K562 (cell line): ENCODE data around the gene PI4KA. TPM values are rescaled to one million over a fixed set of nuclear protein-coding genes. Genes with fewer than 3 reads are reported as not detected.

Source experiments
- ATAC-seq: fragments of 200-7000 bp; cut with Tn5 transposase; 3 replicates; pipeline ENCODE4 v1.9.1; 2020; ENCODE audit warnings: moderate library complexity
- BruUV-seq: library from RNA; stranded (reverse); fragments of 400-500 nt; replicated peaks from 2 replicates; lab custom pipeline; 2021; lab: Mats Ljungman, UMichigan
- CTCF ChIA-PET: fragments of 300-600 bp; formaldehyde crosslinking; extraction: SDS; loops from one replicate; lab custom pipeline; 2021; ENCODE audit warnings: low intra/inter-chr PET ratio; lab: Yijun Ruan, JAX
- POLR2A ChIA-PET: fragments of 300-600, 350-650 bp; sonication (Branson Sonifier 250); formaldehyde crosslinking; extraction: SDS; loops from one replicate; lab custom pipeline; 2021; ENCODE audit warnings: antibody characterized with exemption, inconsistent platforms; lab: Yijun Ruan, JAX
- DNase-seq, 4 experiments: peaks; one replicate each; pipeline versions ENCODE4 v3.0.0 to v3.0.0-alpha.2; 2011 to 2018; ENCODE audit warnings: low spot score in 3 of 4, mixed read lengths in 3 of 4; ENCODE audit errors: extremely low read depth in 1 of 4
- FAIRE-seq: peaks from 2 replicates; lab custom pipeline; 2011; peaks lifted over from hg19 to GRCh38; lab: Jason Lieb, UNC
- H2AFZ ChIP-seq: 2 replicates; pipeline ENCODE4 v1.6.0; 2011; ENCODE audit warnings: low read depth, low read length, control low read depth, inconsistent platforms
- H3K27ac ChIP-seq: fragments of 200-600 bp; 3 replicates; pipeline ENCODE4 v1.8.0; 2011; ENCODE audit warnings: low read depth, mild to moderate bottlenecking, control low read depth, inconsistent platforms, low read length, moderate library complexity, mixed read lengths; ENCODE audit errors: extremely low read depth
- H3K27me3 ChIP-seq, 2 experiments: fragments of 300-600 bp in 1 of 2; 2 replicates in 1 of 2; 3 replicates in 1 of 2; pipeline versions ENCODE4 v1.6.0 to v1.8.0; 2011; ENCODE audit warnings: inconsistent platforms in 2 of 2, low read length in 2 of 2, mild to moderate bottlenecking in 1 of 2, mixed read lengths in 1 of 2, moderate library complexity in 1 of 2; ENCODE audit not compliant: control insufficient read depth in 2 of 2, insufficient read depth in 2 of 2
- H3K36me3 ChIP-seq: fragments of 300-600 bp; 3 replicates; pipeline ENCODE4 v1.8.0; 2011; ENCODE audit warnings: mild to moderate bottlenecking, low read length, inconsistent platforms; ENCODE audit not compliant: control insufficient read depth, insufficient read depth
- H3K4me1 ChIP-seq, 2 experiments: fragments of 200-600 bp in 1 of 2; replicated peaks in 1 of 2; 2 replicates in 1 of 2; 3 replicates in 1 of 2; pipeline versions ENCODE4 v1.5.1 to v1.8.0; 2011; ENCODE audit warnings: inconsistent platforms in 2 of 2, low read length in 2 of 2, mild to moderate bottlenecking in 1 of 2, mixed read lengths in 1 of 2, moderate library complexity in 1 of 2; ENCODE audit not compliant: control insufficient read depth in 2 of 2, insufficient read depth in 2 of 2
- H3K4me2 ChIP-seq: 2 replicates; pipeline ENCODE4 v1.6.1; 2011; ENCODE audit warnings: low read length, control low read depth, inconsistent platforms, mixed read lengths; ENCODE audit not compliant: insufficient read depth
- H3K4me3 ChIP-seq: fragments of 200-600 bp; sonication (generic), shearing (Covaris generic); 2 replicates; pipeline ENCODE4 v1.5.1; 2016; ENCODE audit warnings: control low read depth, inconsistent platforms
- H3K79me2 ChIP-seq: fragments of 200-600 bp; 3 replicates; pipeline ENCODE4 v1.8.0; 2011; ENCODE audit warnings: low read length, inconsistent platforms; ENCODE audit not compliant: control insufficient read depth, insufficient read depth
- H3K9ac ChIP-seq, 2 experiments: 2 replicates each; pipeline versions ENCODE4 v1.6.0 to v1.6.1; 2011; ENCODE audit warnings: low read depth in 2 of 2, low read length in 2 of 2, control low read depth in 1 of 2, inconsistent platforms in 1 of 2, mild to moderate bottlenecking in 1 of 2, mixed read lengths in 1 of 2; ENCODE audit not compliant: insufficient read depth in 1 of 2
- H3K9me1 ChIP-seq: one replicate; pipeline ENCODE4 v1.6.0; 2011; ENCODE audit warnings: inconsistent platforms, mild to moderate bottlenecking, low read length, moderate library complexity; ENCODE audit not compliant: control insufficient read depth, insufficient read depth
- H3K9me3 ChIP-seq: replicated peaks from 2 replicates; pipeline ENCODE4 v1.5.1; 2011; ENCODE audit warnings: low read depth, low read length, inconsistent platforms; ENCODE audit not compliant: control insufficient read depth, insufficient read depth
- H4K20me1 ChIP-seq: replicated peaks from 2 replicates; pipeline ENCODE4 v1.6.1; 2011; ENCODE audit warnings: low read length, inconsistent platforms, mixed read lengths; ENCODE audit not compliant: control insufficient read depth, insufficient read depth
- BHLHE40 ChIP-seq: IDR thresholded peaks from 2 replicates; pipeline ENCODE4 v1.6.1; 2011; ENCODE audit warnings: low read length, improper control_type of control experiment
- BRCA1 ChIP-seq, 2 experiments: fragments of 450-650 bp in 1 of 2; sonication (generic) in 1 of 2; formaldehyde crosslinking in 1 of 2; IDR thresholded peaks; 2 replicates each; pipeline versions ENCODE4 v1.5.0 to v1.6.1; 2017 to 2020; ENCODE audit warnings: mild to moderate bottlenecking in 1 of 2, missing genetic modification reagents in 1 of 2
- E2F1 ChIP-seq: sonication (generic); formaldehyde crosslinking; IDR thresholded peaks from 2 replicates; pipeline ENCODE4 v1.8.1; 2023; ENCODE audit warnings: mild to moderate bottlenecking, missing genetic modification reagents, moderate library complexity
- HDAC8 ChIP-seq: fragments of 450-650 bp; IDR thresholded peaks from 2 replicates; pipeline ENCODE4 v1.6.1; 2016; ENCODE audit warnings: mild to moderate bottlenecking, missing genetic modification characterization, moderate library complexity, missing compliant biosample characterization
- JUN ChIP-seq, 2 experiments: sonication (generic) in 1 of 2; formaldehyde crosslinking in 1 of 2; IDR thresholded peaks; 2 replicates each; pipeline versions ENCODE4 v1.6.1 to v1.8.0; 2012 to 2022; ENCODE audit warnings: borderline replicate concordance in 2 of 2, mild to moderate bottlenecking in 2 of 2, improper control_type of control experiment in 1 of 2, low read depth in 1 of 2, low read length in 1 of 2, missing genetic modification reagents in 1 of 2
- MAFK ChIP-seq: IDR thresholded peaks from 2 replicates; pipeline ENCODE4 v1.6.1; 2011; ENCODE audit warnings: low read length, improper control_type of control experiment
- NCOA4 ChIP-seq: fragments of 450-650 bp; IDR thresholded peaks from 2 replicates; pipeline ENCODE4 v1.6.1; 2018; ENCODE audit warnings: mild to moderate bottlenecking; ENCODE audit not compliant: partially characterized antibody
- TBL1XR1 ChIP-seq, 2 experiments: IDR thresholded peaks; 2 replicates each; pipeline ENCODE4 v1.6.1; 2012; ENCODE audit warnings: improper control_type of control experiment in 2 of 2, low read length in 2 of 2, mild to moderate bottlenecking in 1 of 2
- TCF7 ChIP-seq: sonication (generic); IDR thresholded peaks from 2 replicates; pipeline ENCODE4 v1.6.1; 2016; ENCODE audit warnings: antibody characterized with exemption, borderline replicate concordance
- ZNF143 ChIP-seq: sonication (generic); formaldehyde crosslinking; IDR thresholded peaks from 2 replicates; pipeline ENCODE4 v1.9.0; 2022; ENCODE audit warnings: mild to moderate bottlenecking, missing genetic modification reagents
- ZNF384 ChIP-seq: IDR thresholded peaks from 2 replicates; pipeline ENCODE4 v1.6.1; 2012; ENCODE audit warnings: low read depth, low read length, improper control_type of control experiment
- ZNF785 ChIP-seq: fragments of 250-450 bp; sonication (Bioruptor Pico); IDR thresholded peaks from 2 replicates; pipeline ENCODE4 v1.4.0; 2020; ENCODE audit warnings: mild to moderate bottlenecking
- WGBS: fragments of 100-300 bp; shearing (Covaris generic); methylation state at CpG from one replicate; pipeline ENCODE4 v1.1.6; 2016; ENCODE audit warnings: low coverage, mixed read lengths; ENCODE audit not compliant: insufficient coverage; ENCODE audit errors: missing lambda C conversion rate; 5-methylcytosine and 5-hydroxymethylcytosine counted together
- in situ Hi-C: fragments of 300-500 bp; cut with MboI; formaldehyde crosslinking; loops from 4 replicates; pipeline ENCODE4 v1.15.0; 2018; ENCODE audit warnings: inconsistent platforms, mixed read lengths
- intact Hi-C: fragments of 100-400 bp; cut with micrococcal nuclease; formaldehyde crosslinking; loops from 2 replicates; pipeline ENCODE4 v1.14.2; 2022
- polyA plus RNA-seq, 8 experiments: library from polyadenylated mRNA; depleted of rRNA in 4 of 8; stranded (reverse) in 5 of 8; unstranded in 3 of 8; fragments of >200 nt; fragmentation: Nextera tagmentation in 2 of 8; fragmentation: Illumina TruSeq in 1 of 8; extraction: Ambion mirVana in 2 of 8; extraction: Trizol in 1 of 8; gene quantifications; 2 replicates each; pipeline versions ENCODE4 v1.2.1 to v1.2.3, GENCODE V29; 2011 to 2014; ENCODE audit warnings: inconsistent platforms in 1 of 8, missing spikeins in 1 of 8
- total RNA-seq, 7 experiments: library from RNA; depleted of rRNA in 6 of 7; stranded (reverse); fragments of >200 nt in 6 of 7; fragmentation: Illumina TruSeq in 2 of 7; extraction: Trizol in 2 of 7; gene quantifications; 2 replicates each; pipeline versions ENCODE4 v1.2.1 to v1.2.3, GENCODE V29; 2011 to 2021; ENCODE audit warnings: low replicate concordance in 1 of 7
- TF ChIP-seq, protein P1 (sequence below): IDR thresholded peaks from 2 replicates; pipeline ENCODE4 v1.6.1; 2016; ENCODE audit warnings: missing genetic modification characterization, missing compliant biosample characterization

Gene PI4KA
- total and polyA plus RNA-seq, 9 of the 15 experiments (the other 6 are each of a cell fraction or from before 2014, with no cell fraction given): 7.3 to 187 (median 84.7) TPM

DNA sequence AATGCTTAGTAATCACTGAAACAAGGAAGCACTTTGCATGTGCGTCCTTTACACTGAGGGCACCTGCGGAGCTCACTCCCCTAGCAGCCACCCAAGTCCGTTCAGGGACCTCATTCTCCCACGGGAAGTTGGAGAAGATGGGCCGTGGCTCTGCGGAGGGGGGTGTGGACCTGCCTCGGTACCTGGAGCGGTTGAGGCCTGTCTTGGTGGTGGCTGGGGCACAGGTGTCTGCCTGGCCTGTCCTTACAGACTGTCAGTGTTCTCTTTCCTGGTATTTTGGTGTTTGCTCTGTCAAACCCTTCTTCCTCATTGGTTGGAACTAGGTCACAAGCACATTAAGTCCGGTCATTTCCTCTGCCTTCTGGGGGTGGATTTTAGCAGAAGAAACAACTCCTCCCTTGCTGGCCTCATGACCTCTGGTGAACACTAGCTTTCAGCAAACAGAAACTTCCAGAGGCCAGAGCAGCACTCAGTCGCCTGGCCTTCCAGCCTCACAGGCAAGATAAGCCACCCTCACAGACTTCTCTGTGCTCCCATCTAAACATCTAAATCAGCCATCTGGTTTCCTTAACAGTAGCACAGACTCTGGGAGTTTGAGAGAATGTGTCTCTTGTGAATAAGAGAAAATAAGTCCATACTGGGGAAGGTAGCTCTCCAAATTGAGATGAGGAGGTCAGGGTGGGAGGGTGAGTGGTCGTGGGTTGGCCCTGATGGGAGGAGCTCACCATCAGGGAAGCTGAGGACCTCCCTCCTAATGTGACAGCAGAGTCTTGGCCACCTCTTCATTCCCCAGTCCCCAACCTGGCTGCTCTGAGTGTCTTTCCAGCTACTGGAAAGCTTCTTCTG is 8.8 kb upstream of the PI4KA start (continued):
- peak; percentile 55; the same call in 1 of the 2 replicates for TF ChIP-seq HDAC8 (tag)
- peak; percentile 82 for TF ChIP-seq JUN (IDR thresholded peaks at IDR 0.05; ENCODE audit: borderline replicate concordance, low read depth, low read length)
- TF ChIP-seq JUN (CRISPR knock-in tag; IDR thresholded peaks at IDR 0.05; ENCODE audit: borderline replicate concordance): no peak
- peak; percentile 61; the same call in 1 of the 2 replicates for TF ChIP-seq MAFK
- TF ChIP-seq ZNF384: peak; percentile 67
- peak; percentile 76; the same call in 1 of the 2 replicates for TF ChIP-seq E2F1 (CRISPR knock-in tag)

DNA sequence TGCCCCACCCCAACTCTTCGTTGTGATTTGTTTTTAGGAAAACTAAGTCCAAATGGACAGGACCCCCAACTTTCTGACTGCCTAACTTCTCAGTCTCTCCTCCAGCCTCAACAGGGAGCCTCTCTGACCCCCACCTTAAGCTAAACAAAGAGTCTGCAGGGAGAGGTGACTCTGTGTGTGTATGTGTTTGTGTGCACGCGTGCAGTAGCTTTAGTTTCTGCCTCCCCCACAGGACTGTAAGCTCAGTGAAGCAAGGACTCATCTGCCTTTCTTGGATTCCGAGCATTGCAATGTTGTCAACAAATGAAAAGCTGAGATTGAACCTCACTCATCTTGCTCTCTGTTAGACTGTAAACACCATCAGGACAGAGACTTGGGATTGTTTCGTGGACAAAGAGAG is 8.1 kb upstream of the PI4KA start:
- 35% methylated on average over 5 of the region's 5 CpGs for WGBS
- H3K27ac ChIP-seq: peak overlapping the region; percentile 74
- CTCF ChIA-PET: interaction anchor here (1.0 kb wide), 1 partner anchor 19 kb away, joined by 4 read pairs; no protein-coding TSS in a partner anchor

More for the DNA sequence above, 8.1 kb upstream of the PI4KA start:
- Histone ChIP-seq H3K9ac (peak overlapping the region; percentile 52 to 85), H3K4me2 (peak overlapping the region; percentile 82), H3K27me3 (no peaks in the 10 kb centered on the region), H3K4me3 (peak overlapping the region; percentile 8), H4K20me1 (0 out of 2 replicates have a peak, but pooled peaks cover 5% of the 10 kb centered on the region), H2AFZ (peak overlapping the region; percentile 63), H3K79me2 (peaks cover 61% of the 10 kb centered on the region), H3K36me3 (peaks cover 68% of the 10 kb centered on the region), H3K4me1 (peaks cover 61 to 62% of the 10 kb centered on the region in 2 experiments)
- DNase-seq (peak in 3 of 4 experiments; percentile 56 to 60 (median 59)), FAIRE-seq (peak; percentile 26), ATAC-seq (peak; percentile 6)
- in situ Hi-C loops (no loop called here), intact Hi-C loops (loop anchor here (1.0 to 5.0 kb wide), 6 partner anchors 7 to 96 kb away; partner anchors contain the start of genes CRKL and SNAP29)
- POLR2A ChIA-PET: interaction anchor here (0.6 to 11.8 kb wide), 43 partner anchors 9 to 171 kb away, joined by 3 to 172 read pairs (median 5); partner anchors contain the start of genes CRKL, LZTR1, PI4KA and SNAP29
- no TSS peak for BruUV-seq
- no peak for TF ChIP-seq ZNF785 (CRISPR knock-in tag)
- TF ChIP-seq, protein P1, sequence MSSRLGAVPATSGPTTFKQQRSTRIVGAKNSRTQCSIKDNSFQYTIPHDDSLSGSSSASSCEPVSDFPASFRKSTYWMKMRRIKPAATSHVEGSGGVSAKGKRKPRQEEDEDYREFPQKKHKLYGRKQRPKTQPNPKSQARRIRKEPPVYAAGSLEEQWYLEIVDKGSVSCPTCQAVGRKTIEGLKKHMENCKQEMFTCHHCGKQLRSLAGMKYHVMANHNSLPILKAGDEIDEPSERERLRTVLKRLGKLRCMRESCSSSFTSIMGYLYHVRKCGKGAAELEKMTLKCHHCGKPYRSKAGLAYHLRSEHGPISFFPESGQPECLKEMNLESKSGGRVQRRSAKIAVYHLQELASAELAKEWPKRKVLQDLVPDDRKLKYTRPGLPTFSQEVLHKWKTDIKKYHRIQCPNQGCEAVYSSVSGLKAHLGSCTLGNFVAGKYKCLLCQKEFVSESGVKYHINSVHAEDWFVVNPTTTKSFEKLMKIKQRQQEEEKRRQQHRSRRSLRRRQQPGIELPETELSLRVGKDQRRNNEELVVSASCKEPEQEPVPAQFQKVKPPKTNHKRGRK: 0 out of 2 replicates have a peak, but pooled peaks have one; percentile 35
- 0 out of 2 replicates have a peak, but pooled peaks have one; percentile 13 for TF ChIP-seq JUN (IDR thresholded peaks at IDR 0.05; ENCODE audit: borderline replicate concordance, low read depth, low read length)
- no peak for TF ChIP-seq JUN (CRISPR knock-in tag; IDR thresholded peaks at IDR 0.05; ENCODE audit: borderline replicate concordance)
- TF ChIP-seq TCF7: no peak
- peak; percentile 61 for TF ChIP-seq BHLHE40
- no peak for TF ChIP-seq BRCA1 (IDR thresholded peaks at IDR 0.05)
- no peak for TF ChIP-seq BRCA1 (CRISPR knock-in tag; IDR thresholded peaks at IDR 0.05)
- no peak for TF ChIP-seq ZNF143 (CRISPR knock-in tag)
- no peak for TF ChIP-seq NCOA4
- 0 out of 4 replicates have a peak, but pooled peaks of 1 of the 2 experiments have one; percentile 5 for TF ChIP-seq TBL1XR1 (IDR thresholded peaks at IDR 0.05; ENCODE audit: low read length in 2 of 2)
- TF ChIP-seq, all 486 proteins: peak for 4
- no peaks in the 10 kb centered on the region for H3K9me3 ChIP-seq
- H3K9me1 ChIP-seq: peaks cover 15% of the 10 kb centered on the region
